Astrocyte of the spinal cord (primary cell): ENCODE data around the gene CHRNA4.

Experiments used
- DNase-seq: peaks from one replicate; pipeline ENCODE4 v3.0.0; 2011; ENCODE audit warnings: low read depth, low spot score
- H3K4me3 ChIP-seq: 2 replicates; pipeline ENCODE4 v1.5.1; 2011; ENCODE audit warnings: low read depth, mild to moderate bottlenecking, low read length, moderate library complexity
- in situ Hi-C: cut with HindIII; loops from 2 replicates; pipeline ENCODE4 v1.10.0; 2017; ENCODE audit warnings: low sequenced_read_pairs
- TF ChIP-seq, protein P1 (sequence below): IDR thresholded peaks from 2 replicates; pipeline ENCODE4 v1.5.1; 2012; ENCODE audit warnings: low read depth, mild to moderate bottlenecking, low read length, inconsistent platforms

The CHRNA4 gene

DNA sequence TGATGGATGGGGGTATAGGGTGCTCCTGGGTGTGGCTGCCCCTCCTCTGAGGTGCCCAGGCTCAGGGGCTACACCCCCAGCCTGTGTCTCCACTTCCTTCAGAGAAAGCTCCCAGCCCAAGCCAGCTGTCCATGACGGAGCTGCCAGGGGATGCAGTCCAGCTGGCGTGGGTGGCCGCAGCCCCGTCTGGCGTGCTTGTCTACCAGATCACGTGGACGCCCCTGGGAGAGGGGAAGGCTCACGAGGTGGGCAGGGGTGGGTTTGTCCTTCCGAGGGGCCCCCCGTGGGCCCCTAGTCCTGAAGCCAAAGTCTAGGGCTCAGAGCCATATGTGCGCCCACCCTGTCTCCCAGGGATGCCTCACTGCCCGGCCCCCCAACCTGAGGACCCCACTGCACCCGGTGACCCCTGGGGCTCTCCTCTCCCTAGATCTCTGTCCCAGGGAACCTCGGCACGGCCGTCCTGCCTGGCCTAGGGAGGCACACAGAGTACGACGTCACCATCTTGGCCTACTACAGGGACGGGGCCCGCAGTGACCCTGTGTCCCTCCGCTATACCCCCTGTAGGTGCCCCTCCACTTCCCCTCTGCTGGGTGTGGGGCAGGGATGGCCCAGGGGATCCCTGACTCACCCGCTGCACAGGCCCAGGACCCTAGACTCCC lies 48.3 kb downstream of the CHRNA4 start:
- H3K4me3 ChIP-seq, result no peak overlapping the region
- TF ChIP-seq, protein P1, sequence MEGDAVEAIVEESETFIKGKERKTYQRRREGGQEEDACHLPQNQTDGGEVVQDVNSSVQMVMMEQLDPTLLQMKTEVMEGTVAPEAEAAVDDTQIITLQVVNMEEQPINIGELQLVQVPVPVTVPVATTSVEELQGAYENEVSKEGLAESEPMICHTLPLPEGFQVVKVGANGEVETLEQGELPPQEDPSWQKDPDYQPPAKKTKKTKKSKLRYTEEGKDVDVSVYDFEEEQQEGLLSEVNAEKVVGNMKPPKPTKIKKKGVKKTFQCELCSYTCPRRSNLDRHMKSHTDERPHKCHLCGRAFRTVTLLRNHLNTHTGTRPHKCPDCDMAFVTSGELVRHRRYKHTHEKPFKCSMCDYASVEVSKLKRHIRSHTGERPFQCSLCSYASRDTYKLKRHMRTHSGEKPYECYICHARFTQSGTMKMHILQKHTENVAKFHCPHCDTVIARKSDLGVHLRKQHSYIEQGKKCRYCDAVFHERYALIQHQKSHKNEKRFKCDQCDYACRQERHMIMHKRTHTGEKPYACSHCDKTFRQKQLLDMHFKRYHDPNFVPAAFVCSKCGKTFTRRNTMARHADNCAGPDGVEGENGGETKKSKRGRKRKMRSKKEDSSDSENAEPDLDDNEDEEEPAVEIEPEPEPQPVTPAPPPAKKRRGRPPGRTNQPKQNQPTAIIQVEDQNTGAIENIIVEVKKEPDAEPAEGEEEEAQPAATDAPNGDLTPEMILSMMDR, result no peak
- no peak for DNase-seq
- in situ Hi-C loops, result no loop called here

- no peak for DNase-seq
- no peak overlapping the region for H3K4me3 ChIP-seq
- in situ Hi-C loops, result no loop called here
- TF ChIP-seq, protein P1, result no peak
These were observed 48.9 kb downstream of the CHRNA4 start for GRCh38 chr20:63312273-63312672.

DNA sequence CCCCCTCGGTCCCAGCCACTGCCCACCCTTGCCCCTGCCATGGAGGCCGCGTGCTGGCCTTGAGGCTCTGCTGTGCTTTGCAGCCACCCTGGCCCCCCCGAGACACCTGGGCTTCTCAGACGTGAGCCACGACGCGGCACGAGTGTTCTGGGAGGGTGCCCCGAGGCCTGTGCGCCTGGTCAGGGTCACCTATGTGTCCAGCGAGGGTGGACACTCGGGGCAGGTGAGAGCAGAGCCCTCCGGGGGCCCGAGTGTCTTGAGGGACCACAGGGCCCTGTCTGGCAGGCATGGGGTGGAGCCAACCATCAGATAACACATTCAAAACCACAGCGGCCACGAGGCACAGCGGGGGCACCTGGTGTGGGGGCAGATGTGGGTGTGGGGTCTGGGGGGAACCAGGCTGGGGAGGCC lies 49.3 kb downstream of the CHRNA4 start:
- in situ Hi-C loops, result no loop called here
- TF ChIP-seq, protein P1, result no peak

DNA sequence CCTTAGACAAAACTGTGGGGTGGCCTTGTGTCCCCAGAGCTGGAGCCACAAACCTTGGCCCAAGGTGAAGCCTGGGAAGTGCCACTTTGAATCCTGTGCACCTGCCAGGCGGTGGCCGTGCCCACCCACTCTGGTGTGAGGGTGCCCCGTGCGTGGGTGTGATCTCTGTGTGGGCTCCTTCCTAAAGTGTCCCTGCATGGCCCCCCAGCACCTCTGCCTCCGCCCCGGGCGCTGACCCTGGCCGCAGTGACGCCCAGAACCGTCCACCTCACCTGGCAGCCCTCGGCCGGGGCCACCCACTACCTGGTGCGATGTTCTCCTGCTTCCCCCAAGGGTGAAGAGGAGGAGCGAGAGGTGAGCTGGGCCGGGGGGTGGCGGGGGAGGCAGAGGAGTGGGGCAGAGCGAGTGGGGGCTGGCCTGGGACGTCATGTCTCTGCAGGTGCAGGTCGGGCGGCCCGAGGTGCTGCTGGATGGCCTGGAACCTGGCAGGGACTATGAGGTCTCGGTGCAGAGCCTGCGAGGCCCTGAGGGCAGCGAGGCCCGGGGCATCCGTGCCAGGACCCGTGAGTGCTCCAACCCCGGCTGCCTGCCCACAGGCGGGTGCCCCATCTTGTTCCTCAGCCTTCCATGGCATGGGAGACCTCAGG lies 49.8 kb downstream of the CHRNA4 start:
- no peak for DNase-seq
- TF ChIP-seq, protein P1, result no peak
- H3K4me3 ChIP-seq, result no peak overlapping the region
- in situ Hi-C loops, result no loop called here

More for the DNA sequence above, 49.3 kb downstream of the CHRNA4 start:
- DNase-seq, result no peak
- H3K4me3 ChIP-seq, result no peak overlapping the region

DNA sequence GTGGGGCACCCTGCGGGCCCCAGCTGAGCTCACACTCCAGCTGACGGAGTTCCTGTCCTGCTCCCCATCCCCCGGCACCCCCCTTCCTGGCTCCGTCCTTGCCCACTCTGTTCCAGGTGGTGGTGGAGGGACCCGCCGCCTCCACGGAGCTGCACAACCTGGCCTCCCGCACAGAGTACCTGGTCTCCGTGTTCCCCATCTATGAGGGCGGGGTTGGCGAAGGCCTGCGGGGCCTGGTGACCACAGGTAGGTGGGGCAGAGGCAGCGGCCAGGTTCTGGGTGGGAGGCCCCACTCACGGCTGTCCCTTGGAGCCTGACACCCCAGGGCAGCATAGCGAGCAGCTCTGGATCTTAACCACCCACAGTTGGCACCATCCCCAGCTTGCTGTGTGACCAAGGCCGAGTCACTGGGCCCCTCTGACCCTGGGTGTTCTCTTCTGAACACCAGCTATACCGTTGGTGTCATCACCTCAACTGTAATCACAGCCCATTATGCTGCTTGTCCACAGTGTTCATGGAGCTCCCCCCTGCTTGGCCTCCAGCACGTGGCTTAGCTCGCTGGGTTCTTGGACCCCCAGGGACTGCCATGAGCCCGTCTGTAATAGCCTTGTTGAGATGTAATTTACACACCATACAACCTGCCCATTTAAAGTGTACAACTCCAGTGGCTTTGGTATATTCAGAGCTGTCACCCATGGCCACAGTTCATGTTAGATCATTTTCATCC lies 50.7 kb downstream of the CHRNA4 start:
- TF ChIP-seq, protein P1, result no peak
- in situ Hi-C loops, result no loop called here
- DNase-seq, result no peak
- H3K4me3 ChIP-seq, result no peak overlapping the region

- peak; percentile 10 for DNase-seq
- TF ChIP-seq, protein P1, result peak; percentile 93
- no peak overlapping the region for H3K4me3 ChIP-seq
- in situ Hi-C loops, result no loop called here
These were observed 51.7 kb downstream of the CHRNA4 start for GRCh38 chr20:63309261-63310071.
